Limb (tissue), 2 donors: Measurements from ENCODE around the gene GLIPR1.
"Not testable (repeated sequence)": the region's sequence is repeated elsewhere in the genome, so short reads cannot be mapped to it uniquely, and the experiment has no call there.

Source experiments
- DNase-seq, 2 donors: peaks; one replicate each; pipeline ENCODE4 v3.0.0-alpha.2; 2016; ENCODE audit errors: extremely low spot score in 2 of 2

Gene GLIPR1

GRCh38 chr12:75511116-75512048 lies 30.8 kb downstream of the GLIPR1 start, which contains the start of gene KRR1:
KRR1 (minus strand) TSS chr12:75511609; CDS start chr12:75511597, 12 bp downstream.
- peak; percentile 90 to 98 for DNase-seq

DNA sequence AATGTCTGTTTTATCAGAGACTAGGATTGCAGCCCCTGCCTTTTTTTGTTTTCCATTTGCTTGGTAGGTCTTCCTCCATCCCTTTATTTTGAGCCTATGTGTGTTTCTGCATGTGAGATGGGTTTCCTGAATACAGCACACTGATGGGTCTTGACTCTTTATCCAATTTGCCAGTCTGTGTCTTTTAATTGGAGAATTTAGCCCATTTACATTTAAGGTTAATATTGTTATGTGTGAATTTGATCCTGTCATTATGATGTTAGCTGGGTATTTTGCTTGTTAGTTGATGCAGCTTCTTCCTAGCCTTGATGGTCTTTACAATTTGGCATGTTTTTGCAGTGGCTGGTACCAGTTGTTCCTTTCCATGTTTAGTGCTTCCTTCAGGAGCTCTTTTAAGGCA lies 40.7 kb downstream of the GLIPR1 start:
- not testable (repeated sequence) for DNase-seq

GRCh38 chr12:75522124-75522523 lies 41.6 kb downstream of the GLIPR1 start:
- not testable (repeated sequence) for DNase-seq

GRCh38 chr12:75525263-75525662 lies 44.7 kb downstream of the GLIPR1 start:
- DNase-seq: no peak

GRCh38 chr12:75526655-75527511 lies 46.3 kb downstream of the GLIPR1 start:
- DNase-seq: peak; percentile 34 to 84

DNA sequence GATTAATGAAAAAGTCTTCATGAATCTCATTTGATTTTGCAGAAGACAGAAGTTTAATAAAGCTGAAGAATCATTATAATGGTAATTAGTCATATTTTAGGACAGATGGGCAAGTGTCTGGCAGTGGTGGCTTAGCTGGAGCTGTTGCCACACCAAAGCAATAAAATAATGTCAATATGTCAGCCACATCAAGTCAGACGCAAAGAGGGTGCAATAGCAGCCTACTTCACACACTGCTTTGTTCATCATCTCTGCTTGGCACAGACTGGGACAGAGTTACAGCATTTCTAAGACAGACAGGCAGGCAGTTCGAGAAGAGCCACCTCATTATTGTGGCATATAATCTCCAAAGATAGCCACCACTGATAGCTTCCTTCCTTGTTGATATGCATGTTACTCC lies 47.7 kb downstream of the GLIPR1 start:
- DNase-seq: no peak

DNA sequence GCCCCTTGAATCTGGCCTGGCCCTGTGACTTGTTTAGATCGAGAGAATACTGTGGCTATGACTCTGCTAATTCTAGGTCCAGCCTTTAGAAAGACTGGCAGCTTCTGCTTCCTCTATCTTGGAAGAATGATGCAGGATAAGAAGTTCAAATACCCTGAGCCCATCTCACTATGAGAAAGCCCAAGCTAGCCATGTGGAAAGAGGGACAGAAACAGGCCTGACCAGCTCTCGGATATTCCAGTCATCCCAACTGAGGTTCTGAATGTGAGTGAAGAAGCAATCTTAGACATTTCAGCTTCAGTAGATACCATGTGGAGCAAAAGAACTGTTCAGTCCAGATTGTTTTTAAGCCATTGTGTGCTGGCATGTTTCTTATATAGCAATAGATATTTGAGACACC lies 48.1 kb downstream of the GLIPR1 start:
- no peak for DNase-seq

DNA sequence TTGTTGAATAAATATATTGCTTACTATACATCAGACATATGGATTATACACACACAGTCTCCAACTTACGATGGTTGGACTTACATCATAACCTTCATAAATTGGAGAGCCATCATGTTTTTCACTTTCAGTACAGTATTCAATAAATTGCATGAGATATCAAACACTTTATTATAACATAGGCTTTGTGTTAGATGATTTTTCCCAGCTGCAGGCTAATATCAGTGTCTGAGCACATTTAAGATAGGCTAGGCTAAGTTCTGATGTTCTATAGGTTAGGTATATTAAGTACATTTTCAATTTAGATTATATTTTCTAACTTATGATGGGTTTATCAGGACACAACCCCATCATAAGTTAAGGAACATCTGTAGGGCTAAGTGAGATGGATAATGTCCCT lies 48.8 kb downstream of the GLIPR1 start:
- no peak for DNase-seq

DNA sequence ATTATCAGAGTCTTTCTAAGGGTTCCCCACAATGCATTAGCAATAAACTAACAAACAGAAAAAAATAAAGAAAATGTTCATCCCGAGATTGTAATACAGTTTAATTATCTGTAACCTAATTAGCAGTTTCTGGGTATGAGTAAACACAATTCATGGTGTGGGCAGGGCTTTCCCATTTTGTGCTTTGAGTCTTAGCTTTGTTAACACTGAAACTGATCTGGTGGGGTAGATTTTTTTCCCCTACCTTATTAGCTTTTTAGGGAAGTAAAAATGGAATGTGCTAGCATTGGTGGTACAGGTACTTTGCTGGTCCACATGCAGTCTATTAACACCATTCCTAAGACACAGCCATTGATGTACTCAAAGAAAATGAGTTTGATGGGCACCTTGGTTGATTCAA lies 49.3 kb downstream of the GLIPR1 start:
- no peak for DNase-seq

DNA sequence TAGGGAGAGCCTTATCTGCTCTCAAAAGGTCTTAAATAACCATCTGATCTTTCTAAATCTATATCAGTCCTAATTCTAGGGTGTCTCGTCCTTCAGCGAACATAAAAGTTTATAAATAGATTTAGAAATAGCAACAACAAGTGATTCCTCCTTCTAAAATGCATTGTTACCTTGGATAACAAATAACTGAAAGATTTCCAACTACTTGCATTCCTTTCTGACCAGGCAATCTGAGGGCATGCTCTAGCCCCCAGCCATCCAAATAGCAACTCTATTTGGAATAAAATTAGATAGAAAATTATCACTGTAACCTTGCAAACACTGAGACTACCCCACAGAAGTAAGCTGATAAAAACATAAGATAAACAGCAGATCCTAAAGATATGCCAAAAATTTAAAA lies 52.7 kb downstream of the GLIPR1 start:
- no peak for DNase-seq

- DNase-seq: no peak
These were observed 59.3 kb downstream of the GLIPR1 start for GRCh38 chr12:75539889-75540288.

- no peak for DNase-seq
These were observed 62.4 kb downstream of the GLIPR1 start for GRCh38 chr12:75542942-75543341.

GRCh38 chr12:75543529-75543928 lies 63.0 kb downstream of the GLIPR1 start:
- DNase-seq: no peak

DNA sequence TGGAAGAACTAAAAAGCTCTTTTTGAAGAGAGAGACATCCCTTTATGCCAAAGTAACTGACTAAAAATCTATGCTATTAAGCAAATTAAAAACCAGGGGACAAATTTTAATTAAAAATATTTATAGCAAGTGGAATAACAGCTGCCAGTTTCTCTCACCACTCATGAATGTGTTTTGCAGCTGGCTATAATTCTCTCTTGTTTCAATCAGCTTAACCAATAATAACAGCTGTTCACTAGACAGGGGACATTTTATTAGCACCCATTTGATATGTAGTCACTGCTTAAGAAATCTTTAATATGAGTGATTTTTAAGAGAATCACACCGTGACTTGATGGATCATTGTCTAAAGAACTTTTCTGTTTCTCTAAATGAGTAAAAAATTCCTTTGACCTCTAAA lies 65.1 kb downstream of the GLIPR1 start:
- peak in 1 of 2 donors; percentile 43 for DNase-seq

DNA sequence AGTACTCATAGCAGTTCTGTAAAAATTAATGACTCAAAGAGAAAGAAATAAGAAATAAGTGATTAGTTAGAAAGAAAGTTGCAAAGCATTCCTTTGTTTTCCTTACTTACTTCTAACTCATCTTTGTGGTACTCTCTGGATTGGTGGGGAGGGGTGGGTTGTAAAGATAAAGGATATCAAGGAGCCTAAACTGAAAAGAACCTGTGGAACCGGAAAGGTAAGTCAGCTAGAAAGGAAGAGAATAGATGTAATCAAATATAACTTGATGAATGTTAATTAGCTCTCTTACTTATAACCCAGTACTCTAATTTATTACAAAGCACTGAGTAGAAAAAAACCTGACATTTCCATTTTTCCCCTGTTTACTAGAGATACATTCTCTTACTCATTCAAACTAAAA lies 68.3 kb downstream of the GLIPR1 start:
- no peak for DNase-seq

DNA sequence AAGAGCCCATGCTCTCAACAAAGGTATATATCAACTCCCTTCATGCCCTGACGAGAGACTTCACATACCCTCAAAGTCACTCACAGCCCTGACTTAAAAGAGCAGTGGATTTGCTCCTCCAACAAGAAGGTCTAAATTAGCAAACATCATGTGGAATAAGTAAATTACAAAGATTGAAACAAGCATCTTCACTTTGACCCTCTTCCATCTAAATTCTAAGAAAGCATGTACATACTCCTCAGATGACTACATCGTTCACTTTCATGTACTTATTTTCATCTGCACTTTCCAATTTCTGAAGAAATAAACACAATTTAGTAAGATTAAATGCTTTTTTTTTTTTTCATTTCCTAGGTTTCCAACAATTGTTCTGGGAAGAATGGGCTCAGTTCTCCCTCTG lies 69.4 kb downstream of the GLIPR1 start:
- no peak for DNase-seq

GRCh38 chr12:75550401-75551240 lies 70.1 kb downstream of the GLIPR1 start:
- peak; percentile 38 to 39 for DNase-seq

DNA sequence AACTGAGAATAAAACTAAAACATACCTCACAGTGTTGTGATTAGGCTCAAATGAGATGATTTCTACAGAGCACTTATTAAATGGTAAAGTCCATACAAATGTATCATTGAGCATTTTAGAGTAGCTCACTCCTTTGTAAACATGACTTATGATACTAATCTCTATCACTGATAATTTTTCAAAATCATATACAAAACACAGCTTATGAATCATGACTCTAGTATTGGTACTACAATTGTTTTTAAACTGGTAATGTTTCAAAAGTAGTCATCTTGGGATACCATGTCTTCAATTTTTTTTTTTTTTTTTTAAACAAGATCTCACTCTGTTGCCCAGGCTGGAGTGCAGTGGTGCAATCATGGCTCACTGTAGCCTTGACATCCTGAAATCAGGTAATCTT lies 70.9 kb downstream of the GLIPR1 start:
- no peak for DNase-seq

DNA sequence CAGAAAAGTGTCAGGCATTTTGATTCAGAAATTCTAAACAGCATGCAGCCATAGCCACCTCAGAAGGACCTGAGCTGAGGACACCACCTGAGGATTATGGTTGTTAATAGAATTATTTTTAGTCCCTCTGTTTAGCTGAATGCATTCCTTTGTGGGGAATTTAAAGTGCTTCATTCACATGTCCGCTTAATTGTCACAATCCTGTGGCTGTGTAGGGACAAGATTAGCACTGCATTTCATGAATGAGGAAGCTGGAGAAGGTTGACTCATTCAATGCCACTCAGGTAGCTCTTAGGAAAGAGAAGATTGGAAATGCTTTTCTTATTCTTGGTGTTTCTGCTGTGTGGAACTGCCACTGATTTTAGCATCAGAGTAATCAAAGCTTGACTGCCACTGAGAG lies 72.8 kb downstream of the GLIPR1 start:
- no peak for DNase-seq
